Prostate gland (tissue), 2 donors: ENCODE data around the gene PAQR6.

ENCODE experiments used
- CTCF ChIP-seq, 4 experiments: fragments of 200-600 bp in 2 of 4; fragments of 450-650 bp in 2 of 4; sonication (generic) in 2 of 4; IDR thresholded peaks; 1 replicate in 3 of 4; 2 replicates in 1 of 4; pipeline ENCODE4 v1.5.1; 2016 to 2019; ENCODE audit warnings: antibody characterized with exemption in 4 of 4, mild to moderate bottlenecking in 2 of 4, moderate library complexity in 2 of 4
- POLR2A ChIP-seq: fragments of 450-650 bp; IDR thresholded peaks from one replicate; pipeline ENCODE4 v1.6.1; 2016; ENCODE audit warnings: antibody characterized with exemption, mild to moderate bottlenecking
- POLR2AphosphoS5 ChIP-seq: sonication (generic); formaldehyde crosslinking; IDR thresholded peaks from one replicate; pipeline ENCODE4 v1.6.1; 2017; ENCODE audit warnings: antibody characterized with exemption

GRCh38 chr1:156257711-156258110, 9.9 kb upstream of the PAQR6 start:
- no peak for TF ChIP-seq POLR2A
- no peak for TF ChIP-seq CTCF (IDR thresholded peaks at IDR 0.05)
- TF ChIP-seq POLR2AphosphoS5 = no peak
